ENCODE results near the gene C2orf49. TPM values are rescaled to one million over a fixed set of nuclear protein-coding genes. Genes with fewer than 3 reads are reported as not detected.

Gene C2orf49
- total and polyA plus RNA-seq, 2 of the 8 experiments (the other 6 are each of a cell fraction or from before 2014, with no cell fraction given): 5.6 to 19.9 TPM

- Histone ChIP-seq H3K14ac (ENCODE audit: insufficient read length) (no peak overlapping the region), H3K9me3 (ENCODE audit: insufficient read depth in 2 of 2, low read depth in 1 of 2, low read length in 1 of 2) (no peaks in the 10 kb centered on the region), H3K4me2 (ENCODE audit: insufficient read depth in 1 of 2, low read depth in 2 of 2, low read length in 2 of 2) (peak overlapping the region in 1 of 2 experiments; percentile 9; a peak in 1 of 4 replicates), H4K5ac (ENCODE audit: insufficient read length, low read depth, low read length) (no peak overlapping the region), H3K9ac (replicated peaks in 1 of 4; ENCODE audit: extremely low read depth in 1 of 4, low read depth in 3 of 4, low read length in 3 of 4) (no peak overlapping the region), H2BK5ac (ENCODE audit: low read depth, low read length) (peak overlapping the region; percentile 74; the same call in 1 of the 2 replicates), H3K4me1 (replicated peaks in 1 of 4; ENCODE audit: control insufficient read depth in 3 of 4, insufficient read depth in 4 of 4, low read length in 3 of 4) (peaks cover 5 to 10% (median 7%) of the 10 kb centered on the region in 4 experiments; a peak in 4 of 7 replicates), H3K23ac (ENCODE audit: insufficient read length) (no peak overlapping the region), H2AK5ac (ENCODE audit: low read depth, low read length) (peak overlapping the region; percentile 86; the same call in 1 of the 2 replicates), H3K36me3 (ENCODE audit: control insufficient read depth in 2 of 4, insufficient read depth in 4 of 4, low read length in 3 of 4) (no peaks in the 10 kb centered on the region), H2BK120ac (replicated peaks; ENCODE audit: low read depth, low read length) (no peak overlapping the region), H3K4me3 (ENCODE audit: extremely low read depth in 1 of 4, insufficient read depth in 2 of 4, low read depth in 3 of 4, low read length in 4 of 4) (no peak overlapping the region), H3K23me2 (ENCODE audit: low read depth, low read length) (peaks cover 7% of the 10 kb centered on the region; the same call in 1 of the 2 replicates), H3K27ac (ENCODE audit: low read depth, low read length) (no peak overlapping the region), H4K20me1 (replicated peaks in 1 of 2; ENCODE audit: control insufficient read depth in 1 of 2, insufficient read depth in 2 of 2, low read length in 2 of 2) (peaks cover 0 to 7% of the 10 kb centered on the region in 2 experiments), H2AFZ (ENCODE audit: low read length) (no peak overlapping the region), H3K79me2 (ENCODE audit: control insufficient read depth in 1 of 2, insufficient read depth in 2 of 2, low read length in 2 of 2) (peaks cover 9 to 85% of the 10 kb centered on the region in 2 experiments; a peak in 3 of 4 replicates), H3K18ac (ENCODE audit: extremely low read depth, low read length) (no peak overlapping the region), H2BK20ac (ENCODE audit: low read length) (no peak overlapping the region), H4K91ac (replicated peaks; ENCODE audit: insufficient read length, low read length) (peak overlapping the region; percentile 25), H2BK15ac (ENCODE audit: low read length) (no peak overlapping the region), H3K56ac (replicated peaks; ENCODE audit: insufficient read length, low read depth, low read length) (no peak overlapping the region), H3K79me1 (ENCODE audit: low read depth, low read length) (peaks cover 22% of the 10 kb centered on the region), H3K4ac (replicated peaks; ENCODE audit: insufficient read length, low read depth, low read length) (no peak overlapping the region), H2BK12ac (ENCODE audit: low read depth, low read length) (peak overlapping the region; percentile 87; the same call in 1 of the 2 replicates), H3K27me3 (replicated peaks in 1 of 4; ENCODE audit: control insufficient read depth in 3 of 4, extremely low read depth in 1 of 4, insufficient read depth in 3 of 4, low read length in 3 of 4) (no peaks in the 10 kb centered on the region), H4K8ac (ENCODE audit: extremely low read depth, insufficient read depth, low read length) (no peak overlapping the region)
- WGBS, 2 experiments (ENCODE audit: extremely low coverage in 1 of 2, insufficient coverage in 1 of 2, insufficient read length in 1 of 2, insufficient replicate concordance in 2 of 2, low coverage in 1 of 2, low lambda C conversion rate in 2 of 2, missing lambda C conversion rate in 1 of 2): 95% methylated on average over 4 of the region's 4 CpGs; no CpG with 5 or more reads in 1 of the 2 experiments
- no peak for FAIRE-seq
- TF ChIP-seq TBP (IDR thresholded peaks at IDR 0.05; ENCODE audit: low read depth, low read length) (no peak), KDM1A (IDR thresholded peaks at IDR 0.05; ENCODE audit: borderline replicate concordance, low read length) (no peak), SUZ12 (IDR thresholded peaks at IDR 0.05; ENCODE audit: low read length) (no peak), EZH2 (IDR thresholded peaks at IDR 0.05; ENCODE audit: low read depth, low read length, severe bottlenecking) (no peak), EGR1 (IDR thresholded peaks at IDR 0.05; ENCODE audit: borderline replicate concordance, low read depth, low read length) (no peak), SRF (IDR thresholded peaks at IDR 0.05; ENCODE audit: low read depth, low read length) (no peak), TEAD4 (IDR thresholded peaks at IDR 0.05; ENCODE audit: low read depth, low read length) (0 out of 2 replicates have a peak, but pooled peaks have one; percentile 35)
- ChIA-PET POLR2A (ENCODE audit: partially characterized antibody) (interaction anchor here (0.7 kb wide), 2 partner anchors 9 to 11 kb away, joined by 3 to 4 read pairs; no protein-coding TSS in a partner anchor), CTCF (ENCODE audit: partially characterized antibody) (interaction anchor here (1.1 kb wide), 1 partner anchor 15 kb away, joined by 4 read pairs; no protein-coding TSS in a partner anchor)
- DNase-seq (ENCODE audit: low read depth in 1 of 2, low spot score in 2 of 2): no peak
These were observed 12.6 kb upstream of the C2orf49 start for GRCh38 chr2:105324732-105325131.

Measured in H1 (cell line).